NCI-H2171 (cell line): ENCODE measurements around the gene C12orf43.

Experiments used
- DNase-seq: peaks from one replicate; lab custom pipeline; 2025; lab: John Stamatoyannopoulos, UW

The C12orf43 gene

GRCh38 chr12:121030576-121031212, 14.4 kb upstream of the C12orf43 start:
- DNase-seq: no peak

- no peak for DNase-seq
These were observed 10.2 kb upstream of the C12orf43 start for GRCh38 chr12:121026274-121027045.

DNA sequence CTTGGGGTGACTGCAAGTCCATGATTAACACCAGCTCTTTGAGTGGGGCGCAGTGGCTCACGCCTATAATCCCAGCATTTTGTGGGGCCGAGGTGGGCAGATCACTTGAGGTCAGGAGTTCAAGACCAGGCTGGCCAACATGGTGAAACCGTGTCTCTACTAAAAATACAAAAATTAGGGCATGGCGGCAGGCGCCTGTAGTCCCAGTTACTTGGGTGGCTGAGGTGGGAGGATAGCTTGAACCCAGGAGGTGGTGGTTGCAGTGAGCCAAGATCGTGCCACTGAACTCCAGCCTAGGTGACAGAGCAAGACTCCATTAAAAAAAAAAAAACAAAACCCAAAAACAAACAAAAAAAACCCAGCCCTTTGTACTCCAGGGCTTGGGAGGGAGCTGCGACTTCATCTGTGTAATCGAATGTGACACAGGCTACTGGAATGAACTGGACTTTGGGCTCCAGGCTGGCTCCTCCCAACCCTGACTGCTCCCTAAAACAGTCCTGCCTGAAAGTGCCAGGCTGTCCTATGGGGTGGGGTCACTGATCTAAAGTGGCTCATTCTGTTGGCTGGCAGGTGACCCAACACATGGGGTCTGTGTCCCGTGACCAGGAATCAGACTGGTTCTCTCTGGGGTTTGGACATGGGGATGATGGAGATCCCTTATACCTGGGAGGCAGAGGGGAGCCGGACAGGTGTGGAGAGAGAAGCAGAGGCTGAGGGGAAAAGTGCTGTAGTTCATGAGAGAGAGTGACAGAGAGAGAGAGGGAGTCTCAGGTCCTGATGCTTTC, 9.3 kb upstream of the C12orf43 start:
- no peak for DNase-seq

- DNase-seq: no peak
These were observed 7.5 kb upstream of the C12orf43 start for GRCh38 chr12:121023799-121024198.

DNA sequence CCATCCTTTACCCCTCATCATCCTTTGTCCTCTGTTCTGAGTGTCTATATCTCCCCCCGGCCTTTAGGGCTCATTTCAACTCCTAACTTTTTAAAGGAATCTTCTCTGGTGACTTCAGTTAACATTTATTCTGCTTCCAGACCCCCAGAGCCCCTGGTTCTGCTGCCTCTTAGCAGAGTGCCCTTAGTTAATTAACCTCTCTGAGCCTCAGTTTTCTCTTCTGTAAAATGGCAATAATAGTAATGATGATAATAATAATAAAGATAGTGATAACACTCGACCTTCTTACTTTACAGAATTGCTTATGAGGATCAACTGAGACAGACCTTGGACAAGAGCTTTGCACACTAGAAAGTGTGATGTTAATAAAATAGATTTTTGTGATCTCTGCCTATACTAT, 6.4 kb upstream of the C12orf43 start:
- no peak for DNase-seq

DNA sequence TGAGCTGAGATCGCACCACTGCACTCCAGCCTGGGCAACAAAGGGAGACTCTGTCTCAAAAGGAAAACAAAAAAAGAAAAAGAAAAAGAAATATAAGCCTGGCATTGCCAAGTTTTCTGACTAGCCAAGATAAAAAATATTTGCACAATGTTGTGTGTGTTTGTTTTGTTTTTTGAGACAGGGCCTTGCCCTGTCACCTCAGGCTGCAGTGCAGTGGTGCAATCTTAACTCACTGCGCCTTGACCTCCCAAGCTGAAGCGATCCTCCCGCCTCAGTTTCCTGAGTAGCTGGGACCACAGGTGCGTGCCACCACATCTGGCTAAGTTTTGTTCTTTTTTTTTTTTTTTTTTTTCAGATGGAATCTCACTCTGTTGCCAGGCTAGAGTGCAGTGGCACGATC, 5.5 kb upstream of the C12orf43 start:
- DNase-seq: no peak

- no peak for DNase-seq
These were observed 2.8 kb upstream of the C12orf43 start for GRCh38 chr12:121018860-121019617.

- DNase-seq: no peak
These were observed 1.7 kb upstream of the C12orf43 start for GRCh38 chr12:121017966-121018491.

GRCh38 chr12:121013715-121014114, 2.6 kb downstream of the C12orf43 start:
- DNase-seq: no peak

GRCh38 chr12:121011820-121012219, 4.5 kb downstream of the C12orf43 start:
- no peak for DNase-seq

DNA sequence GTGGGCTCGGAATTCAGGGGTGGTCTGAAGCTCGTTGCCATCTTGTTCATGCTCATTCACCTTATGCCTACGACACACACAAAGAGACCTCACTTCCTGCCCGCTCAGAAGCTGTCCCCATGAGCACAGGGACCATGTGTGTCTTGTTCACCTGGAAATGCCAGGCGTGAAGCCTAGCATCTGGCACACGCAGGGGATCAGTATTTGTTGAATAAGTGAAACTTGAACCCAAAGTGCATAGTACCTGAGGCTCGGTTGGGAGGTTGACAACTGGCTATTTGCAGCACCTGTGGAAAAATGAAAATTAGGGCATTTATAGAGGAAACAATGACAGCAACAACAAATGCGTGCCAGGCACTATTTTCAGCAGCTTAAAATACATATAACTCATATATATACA, 5.4 kb downstream of the C12orf43 start:
- no peak for DNase-seq

GRCh38 chr12:121009741-121010140, 6.5 kb downstream of the C12orf43 start:
- DNase-seq: peak; percentile 18

DNA sequence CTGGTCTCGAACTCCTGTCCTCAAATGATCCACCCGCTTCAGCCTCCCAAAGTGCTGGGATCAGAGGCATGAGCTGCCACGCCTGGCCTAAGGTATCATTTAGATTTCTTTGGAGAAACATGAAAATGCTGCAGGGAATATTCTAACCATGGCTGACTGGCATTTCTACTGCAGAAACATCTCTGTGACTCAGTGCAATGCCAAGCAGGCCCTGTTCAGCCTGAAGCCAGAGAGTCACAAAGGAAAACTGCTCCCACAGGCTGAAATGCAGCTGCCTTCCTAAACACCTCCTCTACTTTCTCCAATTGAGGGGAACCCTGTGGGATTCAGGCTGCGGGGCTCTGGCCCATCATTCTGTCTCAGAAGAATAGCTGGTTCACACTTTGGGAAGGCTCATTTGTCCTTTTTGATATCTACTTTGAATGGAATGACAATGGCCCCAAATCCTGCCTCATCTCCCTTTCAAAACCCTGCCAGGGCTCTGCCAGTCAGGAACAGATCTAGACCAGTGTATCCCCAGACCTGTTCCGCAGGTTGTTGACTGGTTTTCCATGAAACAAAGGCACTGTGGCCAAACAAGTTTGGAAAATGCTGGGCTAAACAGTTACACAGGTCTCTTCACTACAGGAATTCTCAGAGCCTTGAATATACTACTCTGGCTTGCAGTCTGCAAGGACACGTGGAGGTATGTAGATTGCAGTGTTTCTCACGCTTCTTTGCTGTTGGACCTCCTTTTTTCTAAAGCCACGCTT, 7.8 kb downstream of the C12orf43 start:
- DNase-seq: no peak

DNA sequence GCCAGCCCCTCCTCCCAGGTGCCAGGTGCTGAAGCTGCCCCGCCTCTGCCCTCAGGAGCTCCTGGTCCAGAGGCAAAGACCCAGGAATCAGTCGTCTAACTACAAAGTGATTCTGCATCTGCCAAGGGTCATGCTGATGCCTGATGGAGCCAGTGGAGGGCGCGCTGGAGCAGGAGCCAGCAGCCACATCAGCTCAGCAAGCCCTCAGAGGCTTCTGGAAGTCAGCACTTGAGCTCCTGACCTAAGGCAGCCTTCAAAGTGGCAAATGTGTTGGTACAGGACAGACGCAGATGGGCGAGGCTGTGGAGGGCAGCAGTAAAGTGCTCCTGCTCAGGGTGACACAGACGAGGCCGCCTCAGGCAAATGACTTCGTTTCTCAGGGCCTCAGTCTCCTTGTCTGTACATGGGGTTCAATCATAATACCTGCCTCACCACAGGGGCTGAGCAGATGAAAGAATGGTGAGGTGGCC, 10.9 kb downstream of the C12orf43 start:
- DNase-seq: no peak

DNA sequence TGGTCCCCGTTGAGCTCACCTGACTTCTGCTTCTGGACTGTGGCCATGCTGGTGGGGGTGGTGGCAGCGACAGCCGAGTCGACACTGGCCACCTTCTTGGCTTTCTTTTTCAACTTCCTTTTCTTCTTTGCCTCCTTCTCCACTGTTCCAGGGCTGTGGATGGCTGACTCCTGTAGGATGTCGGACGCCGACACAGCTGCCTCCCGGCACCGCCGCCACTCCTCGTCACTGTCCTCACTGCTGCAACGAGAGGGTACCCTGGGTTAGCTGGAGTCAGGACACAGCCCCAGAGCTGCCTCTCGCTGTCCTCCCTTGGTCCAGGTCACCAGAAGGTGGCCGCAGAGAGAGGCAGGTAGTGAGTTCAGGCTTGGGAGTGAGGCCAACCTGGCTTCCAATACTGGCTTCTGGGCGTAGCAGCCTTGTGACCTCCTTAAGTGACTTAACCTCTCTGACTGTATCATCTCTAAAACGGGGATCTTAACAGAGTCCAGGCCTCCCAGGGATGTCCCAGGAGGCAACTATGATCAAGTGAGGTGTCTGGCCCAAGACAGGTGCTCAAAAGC, 12.0 kb downstream of the C12orf43 start:
- no peak for DNase-seq

- DNase-seq: no peak
These were observed 12.6 kb downstream of the C12orf43 start for GRCh38 chr12:121003650-121004049.

DNA sequence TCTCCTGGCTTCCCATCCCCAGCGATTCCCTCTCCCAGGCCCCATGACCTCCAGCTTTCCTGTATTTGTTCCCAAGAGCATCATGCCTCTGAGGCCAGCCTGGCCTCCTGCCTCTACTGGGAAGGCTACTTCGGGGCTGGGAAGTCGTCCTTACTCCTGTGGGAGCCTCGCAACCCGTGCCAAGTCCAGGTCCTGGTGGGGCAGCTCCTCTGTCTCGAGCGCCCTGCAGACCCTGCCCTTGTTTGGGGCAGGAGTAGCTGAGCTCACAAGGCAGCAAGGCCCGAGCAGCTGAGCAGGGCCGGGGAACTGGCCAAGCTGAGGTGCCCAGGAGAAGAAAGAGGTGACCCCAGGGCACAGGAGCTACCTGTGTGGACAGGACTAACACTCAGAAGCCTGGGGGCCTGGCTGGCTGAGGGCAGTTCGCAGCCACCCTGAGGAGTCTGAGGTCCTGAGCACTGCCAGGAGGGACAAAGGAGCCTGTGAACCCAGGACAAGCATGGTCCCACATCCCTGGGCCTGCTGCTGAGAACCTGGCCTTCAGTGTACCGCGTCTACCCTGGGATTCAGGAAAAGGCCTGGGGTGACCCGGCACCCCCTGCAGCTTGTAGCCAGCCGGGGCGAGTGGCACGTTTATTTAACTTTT, 14.3 kb downstream of the C12orf43 start:
- no peak for DNase-seq

GRCh38 chr12:121001060-121001459, 15.2 kb downstream of the C12orf43 start:
- DNase-seq: no peak

DNA sequence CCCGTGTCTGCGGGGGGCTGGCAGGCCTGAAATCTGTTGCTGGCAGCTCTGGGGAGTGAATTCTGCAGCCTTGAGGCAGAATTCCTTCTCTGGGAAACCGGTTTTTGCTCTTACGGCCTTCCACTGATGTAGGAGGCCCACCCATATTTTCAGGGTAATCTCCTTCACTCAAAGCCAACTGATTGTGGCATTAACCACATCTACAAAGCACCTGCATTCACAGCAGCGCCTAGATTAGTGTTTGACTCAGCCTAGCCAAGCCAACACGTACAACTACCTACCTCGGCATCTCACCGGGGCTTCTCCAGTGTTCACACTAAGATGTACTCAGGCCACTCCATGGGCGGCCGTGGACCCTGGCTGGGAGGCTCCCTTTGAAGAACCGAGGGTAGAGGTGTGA, 15.8 kb downstream of the C12orf43 start:
- no peak for DNase-seq
